Tibial nerve (tissue), 3 donors: ENCODE measurements around the gene TMEM31.

Experiments
- POLR2A ChIP-seq, 2 donors: fragments of 450-650 bp; IDR thresholded peaks; one replicate each; pipeline ENCODE4 v1.6.1; 2017; ENCODE audit warnings: antibody characterized with exemption in 2 of 2, mild to moderate bottlenecking in 2 of 2, moderate library complexity in 2 of 2
- TF ChIP-seq, protein P1 (sequence below), 5 experiments: fragments of 200-600 bp in 3 of 5; fragments of 450-650 bp in 2 of 5; sonication (generic) in 3 of 5; IDR thresholded peaks; one replicate each; pipeline ENCODE4 v1.5.1; 2016 to 2019; ENCODE audit warnings: antibody characterized with exemption in 5 of 5, mild to moderate bottlenecking in 3 of 5, moderate library complexity in 2 of 5

DNA sequence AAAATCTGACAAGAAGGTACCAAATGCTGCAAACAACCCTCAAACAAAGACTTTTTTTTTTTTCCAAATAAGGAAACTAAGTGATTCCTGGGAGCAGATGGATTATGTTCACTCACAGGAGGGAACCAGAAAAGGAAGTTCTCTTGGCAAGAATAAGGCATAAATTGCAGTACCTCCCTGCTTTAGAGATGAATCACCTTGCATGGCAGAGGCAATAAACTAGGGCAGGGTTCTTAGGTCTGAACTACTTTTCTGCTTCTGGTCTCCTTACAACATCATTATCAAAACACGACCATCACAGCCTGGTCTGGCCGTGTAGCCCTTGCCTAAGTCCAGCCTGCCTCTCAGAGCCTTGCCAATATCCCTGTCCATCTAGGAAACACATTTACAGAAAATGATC, 6.3 kb downstream of the TMEM31 start:
- TF ChIP-seq, protein P1, sequence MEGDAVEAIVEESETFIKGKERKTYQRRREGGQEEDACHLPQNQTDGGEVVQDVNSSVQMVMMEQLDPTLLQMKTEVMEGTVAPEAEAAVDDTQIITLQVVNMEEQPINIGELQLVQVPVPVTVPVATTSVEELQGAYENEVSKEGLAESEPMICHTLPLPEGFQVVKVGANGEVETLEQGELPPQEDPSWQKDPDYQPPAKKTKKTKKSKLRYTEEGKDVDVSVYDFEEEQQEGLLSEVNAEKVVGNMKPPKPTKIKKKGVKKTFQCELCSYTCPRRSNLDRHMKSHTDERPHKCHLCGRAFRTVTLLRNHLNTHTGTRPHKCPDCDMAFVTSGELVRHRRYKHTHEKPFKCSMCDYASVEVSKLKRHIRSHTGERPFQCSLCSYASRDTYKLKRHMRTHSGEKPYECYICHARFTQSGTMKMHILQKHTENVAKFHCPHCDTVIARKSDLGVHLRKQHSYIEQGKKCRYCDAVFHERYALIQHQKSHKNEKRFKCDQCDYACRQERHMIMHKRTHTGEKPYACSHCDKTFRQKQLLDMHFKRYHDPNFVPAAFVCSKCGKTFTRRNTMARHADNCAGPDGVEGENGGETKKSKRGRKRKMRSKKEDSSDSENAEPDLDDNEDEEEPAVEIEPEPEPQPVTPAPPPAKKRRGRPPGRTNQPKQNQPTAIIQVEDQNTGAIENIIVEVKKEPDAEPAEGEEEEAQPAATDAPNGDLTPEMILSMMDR (IDR thresholded peaks at IDR 0.05): no peak
- no peak for TF ChIP-seq POLR2A (IDR thresholded peaks at IDR 0.05)
